Nephron progenitor cell (in vitro differentiated cells): ENCODE results near the gene PARD3B.

ENCODE experiments used
- DNase-seq: peaks from one replicate; pipeline ENCODE4 v3.0.0; 2021
- H3K27ac Mint-ChIP-seq: 2 replicates; pipeline ENCODE4 v1.8.0; 2021; ENCODE audit warnings: mild to moderate bottlenecking, moderate library complexity, mixed read lengths
- H3K27me3 Mint-ChIP-seq: 2 replicates; pipeline ENCODE4 v1.8.0; 2021; ENCODE audit warnings: mild to moderate bottlenecking, low read depth, mixed read lengths; ENCODE audit not compliant: poor library complexity
- H3K36me3 Mint-ChIP-seq: 2 replicates; pipeline ENCODE4 v1.8.0; 2021; ENCODE audit warnings: low read depth, mixed read lengths
- H3K4me1 Mint-ChIP-seq: 2 replicates; pipeline ENCODE4 v1.8.0; 2021; ENCODE audit warnings: mixed read lengths
- H3K4me3 Mint-ChIP-seq: 2 replicates; pipeline ENCODE4 v1.8.0; 2021; ENCODE audit warnings: mild to moderate bottlenecking, moderate library complexity, mixed read lengths
- H3K9me3 Mint-ChIP-seq: 2 replicates; pipeline ENCODE4 v1.8.0; 2021; ENCODE audit warnings: mild to moderate bottlenecking, moderate library complexity, mixed read lengths
- CTCF ChIP-seq: fragments of 200-600 bp; sonication (generic); IDR thresholded peaks from 2 replicates; pipeline ENCODE4 v1.5.0; 2021; ENCODE audit warnings: antibody characterized with exemption

The PARD3B gene

DNA sequence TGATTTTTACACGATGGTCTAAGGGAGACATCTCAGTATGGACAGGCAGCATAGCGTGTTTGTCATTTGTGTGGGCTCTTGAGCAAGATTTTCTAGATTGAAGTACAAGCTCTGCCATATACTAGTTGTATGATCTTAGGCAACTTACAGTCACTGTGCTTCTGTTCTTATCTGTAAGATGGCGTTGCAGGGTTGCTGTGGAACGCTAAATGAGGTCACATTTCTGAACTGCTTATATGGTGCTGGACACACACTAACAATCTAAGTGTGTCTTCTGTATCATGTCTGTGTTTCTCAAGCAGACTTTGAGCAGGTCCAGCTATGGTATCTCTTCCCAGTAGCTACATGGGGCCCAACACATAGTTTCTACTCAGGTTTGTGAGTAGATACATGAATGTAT is 29.2 kb downstream of the PARD3B start:
- Mint-ChIP-seq H3K27ac (no peak overlapping the region), H3K4me3 (no peak overlapping the region), H3K27me3 (peaks cover 4% of the 10 kb centered on the region), H3K36me3 (no peaks in the 10 kb centered on the region), H3K9me3 (no peaks in the 10 kb centered on the region), H3K4me1 (no peaks in the 10 kb centered on the region)
- no peak for TF ChIP-seq CTCF
- DNase-seq, result no peak

DNA sequence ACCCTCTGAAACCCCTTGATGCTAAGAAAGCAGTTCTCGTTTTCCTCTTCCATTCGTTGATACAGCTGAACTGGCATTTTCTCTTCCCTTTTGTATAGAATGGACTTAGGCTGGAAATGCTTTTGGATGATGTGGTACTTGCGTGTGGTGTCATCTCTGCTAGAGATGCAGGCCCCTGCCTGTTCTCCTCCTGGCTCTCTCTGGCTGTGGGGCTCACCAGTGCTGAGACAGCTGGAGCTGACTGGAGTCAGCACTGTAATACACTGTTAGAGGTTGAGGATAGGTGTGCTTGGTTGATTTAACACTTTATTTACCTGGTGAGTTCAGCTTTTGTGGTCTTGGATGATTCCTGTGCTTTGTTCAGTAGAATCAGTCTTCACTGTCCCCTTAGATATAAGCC is 30.2 kb downstream of the PARD3B start:
- no peak overlapping the region for H3K4me3 Mint-ChIP-seq
- no peaks in the 10 kb centered on the region for H3K9me3 Mint-ChIP-seq
- no peaks in the 10 kb centered on the region for H3K4me1 Mint-ChIP-seq
- no peaks in the 10 kb centered on the region for H3K36me3 Mint-ChIP-seq
- TF ChIP-seq CTCF, result no peak
- no peak for DNase-seq
- H3K27ac Mint-ChIP-seq, result no peak overlapping the region
- peaks cover 4% of the 10 kb centered on the region for H3K27me3 Mint-ChIP-seq

- Mint-ChIP-seq H3K36me3 (no peaks in the 10 kb centered on the region), H3K4me3 (no peak overlapping the region), H3K4me1 (no peaks in the 10 kb centered on the region), H3K27ac (no peak overlapping the region), H3K27me3 (peaks cover 4% of the 10 kb centered on the region), H3K9me3 (no peaks in the 10 kb centered on the region)
- DNase-seq, result no peak
- no peak for TF ChIP-seq CTCF
These were observed 31.2 kb downstream of the PARD3B start for GRCh38 chr2:204576362-204576979.

- Mint-ChIP-seq H3K4me3 (no peak overlapping the region), H3K27ac (no peak overlapping the region), H3K9me3 (no peaks in the 10 kb centered on the region), H3K27me3 (peaks cover 4% of the 10 kb centered on the region), H3K4me1 (no peaks in the 10 kb centered on the region), H3K36me3 (no peaks in the 10 kb centered on the region)
- no peak for TF ChIP-seq CTCF
- DNase-seq, result no peak
These were observed 33.8 kb downstream of the PARD3B start for GRCh38 chr2:204578928-204579598.

- H3K36me3 Mint-ChIP-seq, result no peaks in the 10 kb centered on the region
- H3K27ac Mint-ChIP-seq, result no peak overlapping the region
- TF ChIP-seq CTCF, result no peak
- H3K27me3 Mint-ChIP-seq, result peaks cover 4% of the 10 kb centered on the region
- no peaks in the 10 kb centered on the region for H3K9me3 Mint-ChIP-seq
- no peak overlapping the region for H3K4me3 Mint-ChIP-seq
- no peak for DNase-seq
- no peaks in the 10 kb centered on the region for H3K4me1 Mint-ChIP-seq
These were observed 36.7 kb downstream of the PARD3B start for GRCh38 chr2:204581946-204582345.

DNA sequence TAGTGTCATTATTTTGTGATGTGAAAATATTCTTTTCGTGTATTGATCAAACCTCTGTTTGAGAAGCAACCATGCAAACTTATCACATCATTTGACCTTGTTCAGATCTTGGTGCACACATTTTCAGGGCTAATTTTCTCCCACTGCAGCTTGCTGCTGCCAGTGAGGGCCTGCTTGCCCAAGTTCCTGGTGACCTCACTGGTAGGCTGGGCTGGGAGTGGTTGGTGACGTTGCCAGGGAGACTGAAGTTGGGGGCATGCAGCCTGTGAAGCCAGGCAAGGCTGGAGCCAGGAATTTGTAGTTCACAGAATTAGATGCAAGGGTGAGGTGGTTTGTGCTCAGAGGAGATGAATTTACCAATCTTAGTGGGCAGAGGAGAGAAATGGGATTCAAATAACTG is 38.5 kb downstream of the PARD3B start:
- H3K4me3 Mint-ChIP-seq, result no peak overlapping the region
- no peaks in the 10 kb centered on the region for H3K4me1 Mint-ChIP-seq
- H3K27me3 Mint-ChIP-seq, result peaks cover 4% of the 10 kb centered on the region
- peaks cover under 1% of the 10 kb centered on the region for H3K36me3 Mint-ChIP-seq
- peaks cover under 1% of the 10 kb centered on the region for H3K9me3 Mint-ChIP-seq
- TF ChIP-seq CTCF, result no peak
- H3K27ac Mint-ChIP-seq, result no peak overlapping the region
- DNase-seq, result no peak
